Measurements from ENCODE around the gene CHST9.

DNA sequence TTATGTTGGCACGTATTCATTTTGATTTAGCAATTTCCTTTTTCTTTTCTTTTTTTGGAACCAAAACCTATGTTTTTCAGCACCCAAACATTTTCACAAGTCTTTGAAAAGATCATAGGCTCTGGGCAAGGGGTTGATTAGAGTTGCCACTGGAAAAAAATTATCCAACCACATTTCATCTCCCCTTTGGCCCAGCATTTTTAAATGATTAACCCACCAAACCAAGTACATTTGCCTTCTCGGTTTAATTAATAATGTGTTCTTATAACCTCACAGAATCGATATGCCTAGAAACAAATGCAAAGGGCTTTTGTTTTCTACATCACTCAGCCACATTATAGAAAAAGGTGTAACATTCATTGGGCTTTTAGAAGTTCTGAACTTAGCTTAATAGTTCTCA, 66.1 kb downstream of the CHST9 start:
- TF ChIP-seq EZH2 (IDR thresholded peaks at IDR 0.05; ENCODE audit: borderline replicate concordance): no peak
- TF ChIP-seq, protein P1, sequence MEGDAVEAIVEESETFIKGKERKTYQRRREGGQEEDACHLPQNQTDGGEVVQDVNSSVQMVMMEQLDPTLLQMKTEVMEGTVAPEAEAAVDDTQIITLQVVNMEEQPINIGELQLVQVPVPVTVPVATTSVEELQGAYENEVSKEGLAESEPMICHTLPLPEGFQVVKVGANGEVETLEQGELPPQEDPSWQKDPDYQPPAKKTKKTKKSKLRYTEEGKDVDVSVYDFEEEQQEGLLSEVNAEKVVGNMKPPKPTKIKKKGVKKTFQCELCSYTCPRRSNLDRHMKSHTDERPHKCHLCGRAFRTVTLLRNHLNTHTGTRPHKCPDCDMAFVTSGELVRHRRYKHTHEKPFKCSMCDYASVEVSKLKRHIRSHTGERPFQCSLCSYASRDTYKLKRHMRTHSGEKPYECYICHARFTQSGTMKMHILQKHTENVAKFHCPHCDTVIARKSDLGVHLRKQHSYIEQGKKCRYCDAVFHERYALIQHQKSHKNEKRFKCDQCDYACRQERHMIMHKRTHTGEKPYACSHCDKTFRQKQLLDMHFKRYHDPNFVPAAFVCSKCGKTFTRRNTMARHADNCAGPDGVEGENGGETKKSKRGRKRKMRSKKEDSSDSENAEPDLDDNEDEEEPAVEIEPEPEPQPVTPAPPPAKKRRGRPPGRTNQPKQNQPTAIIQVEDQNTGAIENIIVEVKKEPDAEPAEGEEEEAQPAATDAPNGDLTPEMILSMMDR (IDR thresholded peaks at IDR 0.05; ENCODE audit: poor library complexity): no peak

Measured in hepatocyte (in vitro differentiated cells).